GM23338 (cell line): Measurements from ENCODE around the gene CACNB4. TPM values are rescaled to one million over a fixed set of nuclear protein-coding genes. Genes with fewer than 3 reads are reported as not detected.

Experiments used
- ATAC-seq: fragments of 200-7000 bp; cut with Tn5 transposase; 3 replicates; pipeline ENCODE4 v1.9.1; 2020
- DNase-seq: peaks from one replicate; pipeline ENCODE4 v3.0.0-alpha.2; 2015; ENCODE audit warnings: low spot score
- H2AFZ ChIP-seq: fragments of 200-600 bp; sonication (generic); 2 replicates; pipeline ENCODE4 v1.8.0; 2016; ENCODE audit warnings: antibody characterized with exemption, mild to moderate bottlenecking, moderate library complexity
- H3F3A ChIP-seq: fragments of 200-600 bp; sonication (generic); replicated peaks from 2 replicates; pipeline ENCODE4 v1.8.0; 2017; ENCODE audit warnings: antibody characterized with exemption, mixed run types, low read depth
- H3K27ac ChIP-seq: fragments of 200-600 bp; sonication (generic); 2 replicates; pipeline ENCODE4 v1.6.1; 2016; ENCODE audit warnings: low read depth
- H3K27me3 ChIP-seq: fragments of 200-600 bp; sonication (generic); 2 replicates; pipeline ENCODE4 v1.8.0; 2016; ENCODE audit warnings: mild to moderate bottlenecking, mixed run types, moderate library complexity; ENCODE audit not compliant: insufficient read depth
- H3K36me3 ChIP-seq: fragments of 200-600 bp; sonication (generic); 2 replicates; pipeline ENCODE4 v1.8.0; 2016; ENCODE audit warnings: mild to moderate bottlenecking; ENCODE audit not compliant: insufficient read depth
- H3K4me1 ChIP-seq: fragments of 200-600 bp; sonication (generic); 2 replicates; pipeline ENCODE4 v1.8.0; 2016; ENCODE audit warnings: mild to moderate bottlenecking, moderate library complexity; ENCODE audit not compliant: insufficient read depth
- H3K4me2 ChIP-seq: fragments of 200-600 bp; sonication (generic); 2 replicates; pipeline ENCODE4 v1.7.1; 2017; ENCODE audit warnings: mixed run types
- H3K4me3 ChIP-seq: fragments of 200-600 bp; sonication (generic); 2 replicates; pipeline ENCODE4 v1.6.1; 2016; ENCODE audit warnings: mixed run types
- H3K79me2 ChIP-seq: fragments of 200-600 bp; sonication (generic); replicated peaks from 2 replicates; pipeline ENCODE4 v1.8.0; 2017; ENCODE audit warnings: mild to moderate bottlenecking; ENCODE audit not compliant: insufficient read depth
- H3K9me2 ChIP-seq: fragments of 200-600 bp; sonication (generic); 2 replicates; pipeline ENCODE4 v1.8.0; 2017; ENCODE audit not compliant: insufficient read depth
- H4K20me1 ChIP-seq: fragments of 200-600 bp; sonication (generic); replicated peaks from 2 replicates; pipeline ENCODE4 v1.8.0; 2017; ENCODE audit warnings: mild to moderate bottlenecking; ENCODE audit not compliant: insufficient read depth
- H3K27ac Mint-ChIP-seq: 2 replicates; pipeline ENCODE4 v1.8.0; 2020; ENCODE audit warnings: inconsistent platforms, mild to moderate bottlenecking, moderate library complexity, mixed read lengths
- H3K27me3 Mint-ChIP-seq: 3 replicates; pipeline ENCODE4 v1.8.0; 2022; ENCODE audit warnings: low read depth, mild to moderate bottlenecking, moderate library complexity, mixed read lengths, inconsistent platforms; ENCODE audit not compliant: insufficient read depth, poor library complexity
- H3K36me3 Mint-ChIP-seq: 3 replicates; pipeline ENCODE4 v1.8.0; 2021; ENCODE audit warnings: low read depth, mild to moderate bottlenecking, inconsistent platforms, moderate library complexity, mixed read lengths
- H3K4me1 Mint-ChIP-seq: 3 replicates; pipeline ENCODE4 v1.8.0; 2020; ENCODE audit warnings: mild to moderate bottlenecking, inconsistent platforms, mixed read lengths
- H3K4me3 Mint-ChIP-seq: 3 replicates; pipeline ENCODE4 v1.8.0; 2021; ENCODE audit warnings: moderate library complexity, mild to moderate bottlenecking, inconsistent platforms, mixed read lengths
- H3K9me3 Mint-ChIP-seq: 3 replicates; pipeline ENCODE4 v1.8.0; 2020; ENCODE audit warnings: moderate library complexity, mild to moderate bottlenecking, inconsistent platforms, mixed read lengths
- EZH2phosphoT487 ChIP-seq: fragments of 200-600 bp; sonication (generic); IDR thresholded peaks from one replicate; pipeline ENCODE4 v1.8.1; 2018; ENCODE audit warnings: antibody characterized with exemption; ENCODE audit not compliant: unreplicated experiment
- NANOG ChIP-seq: IDR thresholded peaks from 2 replicates; pipeline ENCODE4 v1.6.1; 2016; ENCODE audit warnings: antibody characterized with exemption, borderline replicate concordance
- REST ChIP-seq: IDR thresholded peaks from one replicate; pipeline ENCODE4 v1.6.1; 2018; ENCODE audit warnings: antibody characterized with exemption; ENCODE audit not compliant: unreplicated experiment
- ZNF114 ChIP-seq: fragments of 250-450 bp; sonication (Bioruptor Pico); IDR thresholded peaks from 2 replicates; pipeline ENCODE4 v1.5.0; 2020; ENCODE audit warnings: mild to moderate bottlenecking, moderate library complexity
- ZNF331 ChIP-seq: fragments of 250-450 bp; sonication (Bioruptor Pico); IDR thresholded peaks from 2 replicates; pipeline ENCODE4 v1.5.0; 2020; ENCODE audit warnings: low read depth, mild to moderate bottlenecking, moderate library complexity
- ZNF462 ChIP-seq: fragments of 250-450 bp; sonication (Bioruptor Pico); IDR thresholded peaks from 2 replicates; pipeline ENCODE4 v1.5.0; 2020; ENCODE audit warnings: mild to moderate bottlenecking, moderate library complexity
- polyA plus RNA-seq: library from polyadenylated mRNA; unstranded; fragments of >200 nt; fragmentation: Nextera tagmentation; extraction: Ambion mirVana; gene quantifications from 2 replicates; pipeline ENCODE4 v1.2.1, GENCODE V29; 2016
- total RNA-seq: library from RNA; depleted of rRNA; stranded (reverse); fragments of >200 nt; shearing (Covaris generic); gene quantifications from 2 replicates; pipeline ENCODE4 v1.2.3, GENCODE V29; 2014

The CACNB4 gene
- total and polyA plus RNA-seq, 2 experiments from 2014 or later: 4.0 to 9.8 TPM

- peaks cover 8% of the 10 kb centered on the region for H3K4me1 Mint-ChIP-seq
- DNase-seq: no peak
- ATAC-seq: no peak
- no peak overlapping the region for H3K4me3 Mint-ChIP-seq
- H3K4me3 ChIP-seq: no peak overlapping the region
- no peaks in the 10 kb centered on the region for H3K36me3 ChIP-seq
- H3K27ac ChIP-seq: no peak overlapping the region
- H3F3A ChIP-seq: no peaks in the 10 kb centered on the region
- H3K36me3 Mint-ChIP-seq: no peaks in the 10 kb centered on the region
- H3K27me3 ChIP-seq: no peaks in the 10 kb centered on the region
- H3K9me2 ChIP-seq: no peaks in the 10 kb centered on the region; the same call in 1 of the 2 replicates
- H3K9me3 Mint-ChIP-seq: no peaks in the 10 kb centered on the region
- no peaks in the 10 kb centered on the region for H3K79me2 ChIP-seq
- H3K4me2 ChIP-seq: no peak overlapping the region
- H3K27ac Mint-ChIP-seq: no peak overlapping the region
- no peak overlapping the region for H2AFZ ChIP-seq
- H3K27me3 Mint-ChIP-seq: no peaks in the 10 kb centered on the region
- no peaks in the 10 kb centered on the region for H4K20me1 ChIP-seq
- TF ChIP-seq ZNF462 (CRISPR knock-in tag) (no peak), EZH2phosphoT487 (no peak), ZNF331 (CRISPR knock-in tag) (no peak), ZNF114 (no peak), REST (no peak), NANOG (no peak)
- H3K4me1 ChIP-seq: no peaks in the 10 kb centered on the region
Measured at GRCh38 chr2:151981886-151982285, 117.0 kb downstream of the CACNB4 start.
